Esophagus squamous epithelium (tissue), 4 donors: ENCODE results near the gene HBD.

Experiments
- CTCF ChIP-seq, 6 experiments: fragments of 450-650 bp in 4 of 6; fragments of 200-600 bp in 2 of 6; sonication (generic) in 2 of 6; IDR thresholded peaks; one replicate each; pipeline ENCODE4 v1.5.1; 2016 to 2019; ENCODE audit warnings: antibody characterized with exemption in 6 of 6, mild to moderate bottlenecking in 4 of 6, moderate library complexity in 4 of 6
- POLR2A ChIP-seq, 4 donors: fragments of 450-650 bp; IDR thresholded peaks; one replicate each; pipeline ENCODE4 v1.6.1; 2017; ENCODE audit warnings: antibody characterized with exemption in 4 of 4, mild to moderate bottlenecking in 4 of 4, moderate library complexity in 3 of 4

DNA sequence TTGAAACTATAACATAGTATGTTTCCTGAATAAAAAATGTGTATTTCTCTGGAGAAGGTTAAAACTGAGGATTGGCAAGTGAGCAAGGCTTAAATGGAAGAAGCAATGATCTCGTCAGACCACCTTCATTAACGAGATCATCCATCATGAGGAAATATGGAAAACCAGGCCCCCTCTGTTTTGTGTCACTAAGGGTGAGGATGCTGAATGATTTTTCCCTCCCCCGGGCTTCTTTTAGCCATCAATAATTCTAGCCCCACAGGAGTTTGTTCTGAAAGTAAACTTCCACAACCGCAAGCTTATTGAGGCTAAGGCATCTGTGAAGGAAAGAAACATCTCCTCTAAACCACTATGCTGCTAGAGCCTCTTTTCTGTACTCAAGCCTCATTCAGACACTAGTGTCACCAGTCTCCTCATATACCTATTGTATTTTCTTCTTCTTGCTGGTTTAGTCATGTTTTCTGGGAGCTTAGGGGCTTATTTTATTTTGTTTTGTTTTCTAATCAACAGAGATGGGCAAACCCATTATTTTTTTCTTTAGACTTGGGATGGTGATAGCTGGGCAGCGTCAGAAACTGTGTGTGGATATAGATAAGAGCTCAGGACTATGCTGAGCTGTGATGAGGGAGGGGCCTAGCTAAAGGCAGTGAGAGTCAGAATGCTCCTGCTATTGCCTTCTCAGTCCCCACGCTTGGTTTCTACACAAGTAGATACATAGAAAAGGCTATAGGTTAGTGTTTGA is 41.3 kb upstream of the HBD start:
- TF ChIP-seq CTCF (IDR thresholded peaks at IDR 0.05) (no peak), POLR2A (IDR thresholded peaks at IDR 0.05) (no peak)
